Activated T-helper 1 cell treated with anti-CD3 and anti-CD28 coated beads, Interleukin-12 subunit alpha, Interleukin-12 subunit beta, Interleukin-2, Interleukin-4 antibody, amounts not matched to agents 30 ng/mL and 10 ng/mL and 1 ng/mL, durations not matched to agents 14 hours and 24 hours and 36 hours (primary cell): Measurements from ENCODE around the gene CLRN1. TPM values are rescaled to one million over a fixed set of nuclear protein-coding genes. Genes with fewer than 3 reads are reported as not detected.
A peak's percentile ranks its signal among the peaks of the same experiment; 100 is the strongest.

ENCODE experiments used
- DNase-seq: peaks from one replicate; pipeline ENCODE4 v3.0.0; 2021; ENCODE audit warnings: low spot score
- H3K27ac Mint-ChIP-seq: one replicate; pipeline ENCODE4 v1.8.0; 2021; ENCODE audit warnings: mild to moderate bottlenecking, mixed read lengths
- H3K27me3 Mint-ChIP-seq: one replicate; pipeline ENCODE4 v1.8.0; 2022; ENCODE audit warnings: mild to moderate bottlenecking, moderate library complexity, mixed read lengths; ENCODE audit not compliant: insufficient read depth
- H3K36me3 Mint-ChIP-seq: one replicate; pipeline ENCODE4 v1.8.0; 2021; ENCODE audit warnings: low read depth, mixed read lengths
- H3K4me1 Mint-ChIP-seq: one replicate; pipeline ENCODE4 v1.8.0; 2021; ENCODE audit warnings: low read depth, mixed read lengths
- H3K4me3 Mint-ChIP-seq: one replicate; pipeline ENCODE4 v1.8.0; 2021; ENCODE audit warnings: mild to moderate bottlenecking, moderate library complexity, mixed read lengths
- H3K9me3 Mint-ChIP-seq: one replicate; pipeline ENCODE4 v1.8.0; 2021; ENCODE audit warnings: mixed read lengths
- intact Hi-C: fragments of 100-400 bp; cut with micrococcal nuclease; formaldehyde crosslinking; loops from one replicate; pipeline ENCODE4 v1.15.1; 2024
- total RNA-seq: library from RNA; stranded (reverse); gene quantifications from 2 replicates; pipeline ENCODE4 v1.2.3, GENCODE V29; 2022

CLRN1 gene
- total RNA-seq, 1 donor from 2014 or later = not detected

DNA sequence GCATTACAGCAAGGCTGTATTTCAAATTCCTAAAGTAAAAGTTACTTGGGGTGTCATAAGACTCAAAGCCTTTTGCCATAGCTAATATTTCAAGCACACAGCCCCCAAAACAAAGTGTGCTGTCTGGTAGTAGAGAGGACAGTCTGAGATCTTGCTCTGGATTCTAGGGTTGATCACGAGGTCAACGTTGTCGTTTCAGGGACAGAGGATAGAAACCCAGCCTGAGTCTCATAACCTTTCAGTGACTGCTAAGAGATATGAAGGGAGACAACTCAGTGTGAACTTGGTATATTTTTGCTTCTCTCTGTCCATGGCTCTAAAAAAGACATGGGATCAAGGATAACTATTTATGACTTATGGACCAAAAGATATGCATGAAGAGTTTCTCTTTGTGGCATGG lies 41.7 kb downstream of the CLRN1 start:
- H3K4me1 Mint-ChIP-seq = peaks cover 2% of the 10 kb centered on the region
- no peak overlapping the region for H3K27ac Mint-ChIP-seq
- peaks cover 29% of the 10 kb centered on the region for H3K27me3 Mint-ChIP-seq
- H3K9me3 Mint-ChIP-seq = no peaks in the 10 kb centered on the region
- no peak overlapping the region for H3K4me3 Mint-ChIP-seq
- H3K36me3 Mint-ChIP-seq = no peaks in the 10 kb centered on the region
- intact Hi-C loops = no loop called here
- DNase-seq = no peak

DNA sequence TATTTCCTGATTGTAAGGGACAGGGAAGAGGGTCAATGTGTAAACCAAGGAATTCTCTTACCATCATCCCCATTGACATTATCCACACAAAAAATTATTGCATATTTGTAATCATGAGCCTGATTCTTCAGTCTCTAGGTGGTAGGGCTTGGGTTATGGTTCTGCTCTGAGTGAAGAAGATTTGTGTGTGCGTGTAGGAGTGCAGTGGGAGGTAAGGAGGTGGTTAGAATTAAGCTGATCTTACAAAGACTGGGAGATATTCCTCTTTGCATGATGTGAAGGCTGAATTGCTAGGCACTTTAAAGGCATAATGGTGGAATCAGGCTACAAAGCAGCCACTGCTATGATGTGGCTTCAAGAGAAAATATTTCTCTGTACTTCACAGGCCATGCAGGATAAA lies 44.3 kb downstream of the CLRN1 start:
- H3K4me1 Mint-ChIP-seq = peaks cover 9% of the 10 kb centered on the region
- no peaks in the 10 kb centered on the region for H3K9me3 Mint-ChIP-seq
- no peak overlapping the region for H3K27ac Mint-ChIP-seq
- no peak overlapping the region for H3K4me3 Mint-ChIP-seq
- DNase-seq = no peak
- intact Hi-C loops = loop anchor here (5.0 to 10.0 kb wide), 2 partner anchors 354 to 907 kb away; no protein-coding TSS in a partner anchor
- H3K27me3 Mint-ChIP-seq = peaks cover 28% of the 10 kb centered on the region
- H3K36me3 Mint-ChIP-seq = no peaks in the 10 kb centered on the region

DNA sequence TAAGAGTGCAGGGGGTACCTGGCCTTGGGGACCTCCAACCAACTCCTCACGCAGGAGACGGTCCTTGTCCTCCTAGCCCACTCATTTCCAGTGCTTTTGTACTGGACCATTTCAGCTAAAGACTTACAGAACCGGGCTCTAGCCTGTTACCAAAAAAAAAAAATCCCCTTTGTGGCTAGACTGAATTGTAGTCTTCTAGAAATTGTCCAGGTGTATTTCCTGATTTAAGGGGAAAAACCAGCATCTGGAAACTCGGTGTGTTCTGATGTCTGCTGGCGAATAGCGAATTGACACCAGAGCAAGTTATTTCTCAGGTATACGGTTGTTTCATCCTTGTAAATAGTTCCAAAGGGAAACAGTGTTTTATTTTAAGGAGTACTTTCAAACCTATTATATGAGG lies 46.2 kb downstream of the CLRN1 start:
- intact Hi-C loops = loop anchor here (5.0 to 10.0 kb wide), 2 partner anchors 356 to 908 kb away; no protein-coding TSS in a partner anchor
- peaks cover 23% of the 10 kb centered on the region for H3K27me3 Mint-ChIP-seq
- no peak for DNase-seq
- no peak overlapping the region for H3K4me3 Mint-ChIP-seq
- no peak overlapping the region for H3K27ac Mint-ChIP-seq
- H3K9me3 Mint-ChIP-seq = no peaks in the 10 kb centered on the region
- H3K4me1 Mint-ChIP-seq = peaks cover 9% of the 10 kb centered on the region
- no peaks in the 10 kb centered on the region for H3K36me3 Mint-ChIP-seq

GRCh38 chr3:150925751-150926201 lies 46.8 kb downstream of the CLRN1 start:
- H3K36me3 Mint-ChIP-seq = no peaks in the 10 kb centered on the region
- intact Hi-C loops = loop anchor here (1.0 to 10.0 kb wide), 4 partner anchors 161 to 909 kb away; no protein-coding TSS in a partner anchor
- H3K27me3 Mint-ChIP-seq = peaks cover 20% of the 10 kb centered on the region
- H3K4me3 Mint-ChIP-seq = peak overlapping the region; percentile 48
- no peak overlapping the region for H3K27ac Mint-ChIP-seq
- peaks cover 9% of the 10 kb centered on the region for H3K4me1 Mint-ChIP-seq
- DNase-seq = peak; percentile 27
- no peaks in the 10 kb centered on the region for H3K9me3 Mint-ChIP-seq

DNA sequence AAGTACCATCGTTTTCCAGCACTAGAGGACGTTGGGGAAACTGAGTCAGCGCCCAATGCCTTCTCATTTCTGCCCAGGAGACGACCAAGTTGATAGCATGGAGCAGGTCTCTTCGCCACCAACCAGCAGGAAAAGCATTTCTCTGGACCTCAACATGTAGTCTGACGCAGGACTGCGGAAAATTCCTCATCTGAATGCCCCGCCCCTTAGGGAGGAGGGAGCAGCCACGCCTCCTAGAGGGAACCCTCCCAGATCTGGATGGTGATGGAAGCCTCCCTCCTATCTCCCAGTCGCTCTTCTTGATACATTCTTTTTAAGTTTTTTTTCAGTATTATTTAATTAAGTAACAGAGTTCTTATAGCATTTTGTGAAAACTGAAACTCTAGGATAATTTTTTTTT lies 49.9 kb downstream of the CLRN1 start:
- H3K27me3 Mint-ChIP-seq = peaks cover 14% of the 10 kb centered on the region
- DNase-seq = no peak
- peaks cover 9% of the 10 kb centered on the region for H3K4me1 Mint-ChIP-seq
- H3K36me3 Mint-ChIP-seq = no peaks in the 10 kb centered on the region
- no peak overlapping the region for H3K4me3 Mint-ChIP-seq
- H3K27ac Mint-ChIP-seq = no peak overlapping the region
- intact Hi-C loops = loop anchor here (10.0 kb wide), 1 partner anchor 912 kb away; no protein-coding TSS in a partner anchor
- H3K9me3 Mint-ChIP-seq = no peaks in the 10 kb centered on the region

DNA sequence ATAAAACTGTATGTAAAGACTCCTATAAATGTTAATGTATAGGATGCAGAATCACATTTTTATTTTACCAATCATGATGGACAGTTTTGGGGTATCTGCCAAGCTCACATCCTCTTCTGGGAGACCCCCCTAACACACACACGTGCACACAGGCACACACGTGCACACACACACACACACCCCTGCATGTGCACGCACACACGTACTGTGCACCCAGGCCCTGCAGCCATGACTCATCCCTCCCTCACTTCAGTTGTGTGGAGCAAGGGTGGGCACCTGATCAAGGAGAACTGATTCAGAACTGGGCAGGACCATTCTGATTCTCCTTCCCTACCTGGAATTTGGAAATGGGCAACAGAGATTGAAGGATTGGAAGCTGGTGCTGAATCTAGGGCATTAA lies 51.3 kb downstream of the CLRN1 start:
- peaks cover 12% of the 10 kb centered on the region for H3K27me3 Mint-ChIP-seq
- no peak overlapping the region for H3K27ac Mint-ChIP-seq
- H3K4me1 Mint-ChIP-seq = peaks cover 9% of the 10 kb centered on the region
- no peak for DNase-seq
- H3K9me3 Mint-ChIP-seq = no peaks in the 10 kb centered on the region
- no peaks in the 10 kb centered on the region for H3K36me3 Mint-ChIP-seq
- intact Hi-C loops = loop anchor here (10.0 kb wide), 1 partner anchor 914 kb away; no protein-coding TSS in a partner anchor
- no peak overlapping the region for H3K4me3 Mint-ChIP-seq

- Mint-ChIP-seq H3K36me3 (no peaks in the 10 kb centered on the region), H3K4me1 (peaks cover 1% of the 10 kb centered on the region), H3K27ac (no peak overlapping the region), H3K4me3 (no peak overlapping the region), H3K27me3 (peaks cover 14% of the 10 kb centered on the region), H3K9me3 (no peaks in the 10 kb centered on the region)
- no peak for DNase-seq
- intact Hi-C loops = loop anchor here (10.0 kb wide), 1 partner anchor 915 kb away; no protein-coding TSS in a partner anchor
These were observed 52.3 kb downstream of the CLRN1 start for GRCh38 chr3:150920236-150920635.

DNA sequence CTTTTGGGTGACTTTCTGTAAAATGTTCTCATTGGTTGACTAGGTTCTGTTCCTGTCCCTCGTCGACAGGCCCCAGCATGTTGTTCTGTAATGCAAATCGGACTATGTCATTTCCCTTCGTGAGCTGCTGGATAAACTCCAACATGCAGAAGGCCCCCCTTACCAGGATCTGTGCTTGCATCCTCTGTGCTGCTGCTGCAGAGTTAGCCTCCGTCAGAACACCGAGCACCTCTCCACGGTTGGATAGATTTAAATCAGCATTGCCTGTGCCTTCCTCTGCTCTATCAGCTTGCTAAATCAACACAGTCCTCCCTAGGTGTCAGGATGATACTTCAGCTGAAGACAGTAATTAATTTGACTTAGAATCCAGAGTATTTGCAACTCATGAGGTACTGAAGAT lies 54.6 kb downstream of the CLRN1 start:
- intact Hi-C loops = no loop called here
- no peaks in the 10 kb centered on the region for H3K9me3 Mint-ChIP-seq
- no peak for DNase-seq
- no peak overlapping the region for H3K4me3 Mint-ChIP-seq
- H3K27ac Mint-ChIP-seq = no peak overlapping the region
- H3K36me3 Mint-ChIP-seq = no peaks in the 10 kb centered on the region
- no peaks in the 10 kb centered on the region for H3K4me1 Mint-ChIP-seq
- peaks cover 11% of the 10 kb centered on the region for H3K27me3 Mint-ChIP-seq

DNA sequence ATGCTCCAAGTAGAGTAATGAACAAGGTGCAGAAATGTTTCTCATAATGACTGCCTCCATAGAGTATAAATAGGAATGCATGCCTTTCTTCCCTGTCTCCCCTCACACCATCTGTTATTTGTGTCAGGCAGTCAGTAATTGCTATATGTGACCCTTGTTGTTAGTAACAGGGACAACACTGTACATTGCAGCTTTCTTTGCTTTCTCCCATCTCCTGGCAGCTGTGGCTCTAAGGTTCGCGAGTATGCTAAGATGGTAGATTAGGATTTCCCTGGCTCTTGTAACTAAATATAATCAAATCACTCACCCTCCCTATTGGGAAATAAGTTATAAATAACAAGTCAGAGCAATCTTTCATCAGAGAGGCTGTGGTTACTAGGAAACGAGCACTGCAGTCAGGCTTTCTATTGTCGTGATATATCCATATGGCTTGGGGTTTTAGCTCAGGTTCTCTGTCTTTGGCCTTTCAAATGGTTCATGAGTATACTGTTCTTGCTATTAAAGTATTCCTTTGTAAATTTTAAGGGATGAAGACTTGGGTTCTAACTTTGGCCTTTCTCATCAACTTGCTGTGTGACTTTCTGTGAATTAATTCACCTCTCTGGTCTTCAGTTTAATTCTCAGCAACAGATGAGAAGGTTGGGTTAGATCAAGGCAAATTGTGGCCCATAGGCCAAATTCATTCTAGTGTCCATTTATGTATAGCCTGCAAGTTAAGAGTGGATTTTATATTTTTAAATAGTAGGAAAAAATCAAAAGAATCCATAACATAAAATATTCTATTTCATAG lies 59.2 kb downstream of the CLRN1 start:
- intact Hi-C loops = no loop called here
- Mint-ChIP-seq H3K4me3 (no peak overlapping the region), H3K27ac (no peak overlapping the region), H3K27me3 (peaks cover 25% of the 10 kb centered on the region), H3K9me3 (no peaks in the 10 kb centered on the region), H3K36me3 (no peaks in the 10 kb centered on the region), H3K4me1 (no peaks in the 10 kb centered on the region)
- DNase-seq = no peak

- H3K4me1 Mint-ChIP-seq = no peaks in the 10 kb centered on the region
- H3K27me3 Mint-ChIP-seq = peaks cover 30% of the 10 kb centered on the region
- intact Hi-C loops = no loop called here
- no peak overlapping the region for H3K27ac Mint-ChIP-seq
- no peaks in the 10 kb centered on the region for H3K36me3 Mint-ChIP-seq
- no peak overlapping the region for H3K4me3 Mint-ChIP-seq
- H3K9me3 Mint-ChIP-seq = no peaks in the 10 kb centered on the region
- no peak for DNase-seq
These were observed 60.0 kb downstream of the CLRN1 start for GRCh38 chr3:150912501-150912900.

DNA sequence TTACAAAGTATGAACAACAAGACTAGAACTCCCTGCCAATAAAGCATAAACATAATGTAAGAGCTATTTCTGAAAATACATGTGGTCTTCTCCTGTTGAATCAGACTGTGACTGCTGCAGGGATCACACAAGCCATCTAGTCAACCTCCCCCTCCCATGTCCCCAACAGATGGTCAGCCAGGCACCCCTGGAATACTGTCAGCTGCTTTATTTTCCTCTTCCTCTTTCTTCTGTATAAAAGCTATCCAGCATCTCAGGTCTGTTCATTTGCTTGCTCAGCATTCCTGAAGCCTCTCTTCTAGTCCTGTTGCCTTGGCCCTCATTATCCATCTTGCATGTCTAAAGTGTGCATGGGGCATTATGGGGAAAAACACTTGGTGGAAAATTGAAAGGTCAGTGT lies 60.8 kb downstream of the CLRN1 start:
- intact Hi-C loops = no loop called here
- Mint-ChIP-seq H3K4me1 (no peaks in the 10 kb centered on the region), H3K27ac (no peak overlapping the region), H3K4me3 (no peak overlapping the region), H3K36me3 (no peaks in the 10 kb centered on the region), H3K9me3 (no peaks in the 10 kb centered on the region), H3K27me3 (peaks cover 34% of the 10 kb centered on the region)
- no peak for DNase-seq

DNA sequence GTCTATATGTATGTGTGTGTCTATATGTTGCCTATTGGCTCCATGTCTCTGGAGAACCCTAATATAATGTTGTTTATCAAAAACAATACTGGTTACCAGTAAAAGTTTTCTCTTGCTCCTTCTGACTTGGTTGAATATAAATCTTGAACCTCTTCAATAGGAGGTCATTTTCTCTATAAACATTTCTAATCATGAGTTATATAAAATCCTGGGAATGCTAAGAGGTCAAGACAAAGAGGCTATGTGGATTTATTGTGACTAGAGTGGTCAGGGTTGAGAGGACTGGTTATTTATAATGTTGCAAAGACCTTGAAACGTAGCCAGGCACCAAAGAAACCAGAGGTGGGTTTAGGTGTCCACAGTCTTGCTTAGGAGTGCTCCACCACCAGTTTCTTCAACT lies 66.1 kb downstream of the CLRN1 start:
- H3K36me3 Mint-ChIP-seq = no peaks in the 10 kb centered on the region
- H3K27me3 Mint-ChIP-seq = peaks cover 34% of the 10 kb centered on the region
- H3K27ac Mint-ChIP-seq = no peak overlapping the region
- intact Hi-C loops = no loop called here
- DNase-seq = no peak
- H3K9me3 Mint-ChIP-seq = no peaks in the 10 kb centered on the region
- H3K4me1 Mint-ChIP-seq = no peaks in the 10 kb centered on the region
- no peak overlapping the region for H3K4me3 Mint-ChIP-seq

GRCh38 chr3:150905746-150906145 lies 66.8 kb downstream of the CLRN1 start:
- H3K36me3 Mint-ChIP-seq = no peaks in the 10 kb centered on the region
- H3K4me3 Mint-ChIP-seq = no peak overlapping the region
- intact Hi-C loops = no loop called here
- no peak for DNase-seq
- no peaks in the 10 kb centered on the region for H3K4me1 Mint-ChIP-seq
- peaks cover 28% of the 10 kb centered on the region for H3K27me3 Mint-ChIP-seq
- H3K9me3 Mint-ChIP-seq = no peaks in the 10 kb centered on the region
- no peak overlapping the region for H3K27ac Mint-ChIP-seq
